ENCODE results near the gene MS4A10.

GRCh38 chr11:60777572-60777971 is 7.6 kb upstream of the MS4A10 start:
- TF ChIP-seq POLR2AphosphoS5 (IDR thresholded peaks at IDR 0.05; ENCODE audit: low read depth, low read length) = no peak
- TF ChIP-seq, protein P1, sequence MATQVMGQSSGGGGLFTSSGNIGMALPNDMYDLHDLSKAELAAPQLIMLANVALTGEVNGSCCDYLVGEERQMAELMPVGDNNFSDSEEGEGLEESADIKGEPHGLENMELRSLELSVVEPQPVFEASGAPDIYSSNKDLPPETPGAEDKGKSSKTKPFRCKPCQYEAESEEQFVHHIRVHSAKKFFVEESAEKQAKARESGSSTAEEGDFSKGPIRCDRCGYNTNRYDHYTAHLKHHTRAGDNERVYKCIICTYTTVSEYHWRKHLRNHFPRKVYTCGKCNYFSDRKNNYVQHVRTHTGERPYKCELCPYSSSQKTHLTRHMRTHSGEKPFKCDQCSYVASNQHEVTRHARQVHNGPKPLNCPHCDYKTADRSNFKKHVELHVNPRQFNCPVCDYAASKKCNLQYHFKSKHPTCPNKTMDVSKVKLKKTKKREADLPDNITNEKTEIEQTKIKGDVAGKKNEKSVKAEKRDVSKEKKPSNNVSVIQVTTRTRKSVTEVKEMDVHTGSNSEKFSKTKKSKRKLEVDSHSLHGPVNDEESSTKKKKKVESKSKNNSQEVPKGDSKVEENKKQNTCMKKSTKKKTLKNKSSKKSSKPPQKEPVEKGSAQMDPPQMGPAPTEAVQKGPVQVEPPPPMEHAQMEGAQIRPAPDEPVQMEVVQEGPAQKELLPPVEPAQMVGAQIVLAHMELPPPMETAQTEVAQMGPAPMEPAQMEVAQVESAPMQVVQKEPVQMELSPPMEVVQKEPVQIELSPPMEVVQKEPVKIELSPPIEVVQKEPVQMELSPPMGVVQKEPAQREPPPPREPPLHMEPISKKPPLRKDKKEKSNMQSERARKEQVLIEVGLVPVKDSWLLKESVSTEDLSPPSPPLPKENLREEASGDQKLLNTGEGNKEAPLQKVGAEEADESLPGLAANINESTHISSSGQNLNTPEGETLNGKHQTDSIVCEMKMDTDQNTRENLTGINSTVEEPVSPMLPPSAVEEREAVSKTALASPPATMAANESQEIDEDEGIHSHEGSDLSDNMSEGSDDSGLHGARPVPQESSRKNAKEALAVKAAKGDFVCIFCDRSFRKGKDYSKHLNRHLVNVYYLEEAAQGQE (IDR thresholded peaks at IDR 0.05; ENCODE audit: insufficient read depth in 1 of 2, low read depth in 2 of 2, low read length in 2 of 2) = no peak
- TF ChIP-seq SIN3A (IDR thresholded peaks at IDR 0.05; ENCODE audit: borderline replicate concordance, insufficient read depth, low read length) = no peak
